ENCODE data around the gene TMEM26. TPM values are rescaled to one million over a fixed set of nuclear protein-coding genes. Genes with fewer than 3 reads are reported as not detected.

The TMEM26 gene
- total RNA-seq, 1 experiment from 2014 or later = 14.3 TPM

GRCh38 chr10:61410353-61411070 is 42.7 kb downstream of the TMEM26 start:
- CTCF ChIA-PET = no interaction called here
- DNase-seq (ENCODE audit: low read depth, low spot score) (no peak), ATAC-seq (no peak)
- POLR2A ChIA-PET = no interaction called here
- H3K27me3 ChIP-seq (ENCODE audit: control insufficient read depth, insufficient read depth, low read length) = no peaks in the 10 kb centered on the region
- no TSS peak for BruUV-seq (replicated peaks)
- H3K4me1 ChIP-seq (ENCODE audit: control insufficient read depth, insufficient read depth, low read length) = no peaks in the 10 kb centered on the region
- intact Hi-C loops (cut with micrococcal nuclease; ENCODE audit: unreplicated experiment) = no loop called here
- H3K4me3 ChIP-seq (ENCODE audit: low read depth in 2 of 2, low read length in 2 of 2) = no peak overlapping the region
- H3K36me3 ChIP-seq (ENCODE audit: control insufficient read depth, insufficient read depth, low read length) = no peaks in the 10 kb centered on the region
- no peak overlapping the region for H3K27ac ChIP-seq (ENCODE audit: low read length)
- in situ Hi-C loops (cut with HindIII; ENCODE audit: low pct_unique_long_range_greater_than_20kb, low sequenced_read_pairs) = no loop called here
- TF ChIP-seq SIN3A (IDR thresholded peaks at IDR 0.05; ENCODE audit: borderline replicate concordance, insufficient read depth, low read depth, low read length) (no peak), TCF7L2 (IDR thresholded peaks at IDR 0.05; ENCODE audit: low read depth, low read length) (no peak), CTCF (IDR thresholded peaks at IDR 0.05) (no peak), POLR2AphosphoS5 (IDR thresholded peaks at IDR 0.05; ENCODE audit: low read depth, low read length) (no peak), REST (IDR thresholded peaks at IDR 0.05; ENCODE audit: insufficient read depth in 1 of 2, low read depth in 2 of 2, low read length in 1 of 2) (no peak)
- H3K9me3 ChIP-seq (ENCODE audit: control insufficient read depth, insufficient read depth, low read depth, low read length) = no peaks in the 10 kb centered on the region

- peak overlapping the region; percentile 17; the same call in 1 of the 2 replicates for H3K27ac ChIP-seq (ENCODE audit: low read length)
- ChIA-PET CTCF (interaction anchor here (0.5 kb wide), 1 partner anchor 1010 kb away, joined by 5 read pairs; no protein-coding TSS in a partner anchor), POLR2A (no interaction called here)
- DNase-seq (ENCODE audit: low read depth, low spot score) = no peak
- H3K36me3 ChIP-seq (ENCODE audit: control insufficient read depth, insufficient read depth, low read length) = no peaks in the 10 kb centered on the region
- TF ChIP-seq CTCF (IDR thresholded peaks at IDR 0.05) = no peak
- no peak for TF ChIP-seq TCF7L2 (IDR thresholded peaks at IDR 0.05; ENCODE audit: low read depth, low read length)
- ATAC-seq = no peak
- H3K4me1 ChIP-seq (ENCODE audit: control insufficient read depth, insufficient read depth, low read length) = no peaks in the 10 kb centered on the region
- no peaks in the 10 kb centered on the region for H3K27me3 ChIP-seq (ENCODE audit: control insufficient read depth, insufficient read depth, low read length)
- intact Hi-C loops (cut with micrococcal nuclease; ENCODE audit: unreplicated experiment) = no loop called here
- no TSS peak for BruUV-seq (replicated peaks)
- in situ Hi-C loops (cut with HindIII; ENCODE audit: low pct_unique_long_range_greater_than_20kb, low sequenced_read_pairs) = no loop called here
- no peaks in the 10 kb centered on the region for H3K9me3 ChIP-seq (ENCODE audit: control insufficient read depth, insufficient read depth, low read depth, low read length)
- no peak overlapping the region for H3K4me3 ChIP-seq (ENCODE audit: low read depth in 2 of 2, low read length in 2 of 2)
These were observed 44.0 kb downstream of the TMEM26 start for GRCh38 chr10:61409157-61409556.

Measured in Panc1 (cell line).